Karpas-422 (cell line): Measurements from ENCODE around the gene CDK14. TPM values are rescaled to one million over a fixed set of nuclear protein-coding genes. Genes with fewer than 3 reads are reported as not detected.

Source experiments
- DNase-seq: peaks from one replicate; pipeline ENCODE4 v3.0.0-alpha.2; 2015
- H2AFZ ChIP-seq: fragments of 200-600 bp; sonication (generic); 2 replicates; pipeline ENCODE4 v1.6.1; 2014; ENCODE audit warnings: antibody characterized with exemption, low read length, mixed read lengths
- H3K27ac ChIP-seq: fragments of 200-600 bp; sonication (generic); 2 replicates; pipeline ENCODE4 v1.5.1; 2014; ENCODE audit warnings: mild to moderate bottlenecking, low read length, moderate library complexity
- H3K27me3 ChIP-seq: fragments of 200-600 bp; sonication (generic); 2 replicates; pipeline ENCODE4 v1.6.1; 2014; ENCODE audit warnings: low read length, mixed read lengths
- H3K36me3 ChIP-seq: fragments of 200-600 bp; sonication (generic); 2 replicates; pipeline ENCODE4 v1.6.1; 2014; ENCODE audit warnings: low read length, mixed read lengths; ENCODE audit not compliant: insufficient read depth
- H3K4me1 ChIP-seq: fragments of 200-600 bp; sonication (generic); 2 replicates; pipeline ENCODE4 v1.6.1; 2014; ENCODE audit warnings: mild to moderate bottlenecking, low read length, mixed read lengths
- H3K4me2 ChIP-seq: fragments of 200-600 bp; sonication (generic); 2 replicates; pipeline ENCODE4 v1.6.1; 2014; ENCODE audit warnings: low read length, low read depth, mild to moderate bottlenecking; ENCODE audit not compliant: poor library complexity, severe bottlenecking
- H3K4me3 ChIP-seq: fragments of 200-600 bp; sonication (generic); 2 replicates; pipeline ENCODE4 v1.5.1; 2014; ENCODE audit warnings: mild to moderate bottlenecking, antibody characterized with exemption, low read length, mixed read lengths
- H3K79me2 ChIP-seq: fragments of 200-600 bp; sonication (generic); 2 replicates; pipeline ENCODE4 v1.6.1; 2014; ENCODE audit warnings: mild to moderate bottlenecking, low read length, mixed read lengths
- H3K9ac ChIP-seq: fragments of 200-600 bp; sonication (generic); 2 replicates; pipeline ENCODE4 v1.6.0; 2014; ENCODE audit warnings: low read length
- H3K9me2 ChIP-seq: fragments of 200-600 bp; sonication (generic), shearing (Covaris generic); replicated peaks from 2 replicates; pipeline ENCODE4 v1.6.0; 2014; ENCODE audit warnings: mild to moderate bottlenecking, low read length, moderate library complexity; ENCODE audit not compliant: insufficient read depth
- H3K9me3 ChIP-seq: fragments of 300-700, 200-600 bp; sonication (generic); 2 replicates; pipeline ENCODE4 v1.6.1; 2014; ENCODE audit warnings: low read length, mixed read lengths
- H4K20me1 ChIP-seq: fragments of 200-600 bp; sonication (generic); 2 replicates; pipeline ENCODE4 v1.6.1; 2014; ENCODE audit warnings: mild to moderate bottlenecking, antibody characterized with exemption, low read length, low read depth; ENCODE audit not compliant: insufficient read depth
- total RNA-seq: library from RNA; depleted of rRNA; stranded (reverse); fragments of >200 nt; shearing (Covaris generic); gene quantifications from 2 replicates; pipeline ENCODE4 v1.2.3, GENCODE V29; 2014; ENCODE audit warnings: low replicate concordance

The CDK14 gene
- total RNA-seq, 1 experiment from 2014 or later = 121 TPM

DNA sequence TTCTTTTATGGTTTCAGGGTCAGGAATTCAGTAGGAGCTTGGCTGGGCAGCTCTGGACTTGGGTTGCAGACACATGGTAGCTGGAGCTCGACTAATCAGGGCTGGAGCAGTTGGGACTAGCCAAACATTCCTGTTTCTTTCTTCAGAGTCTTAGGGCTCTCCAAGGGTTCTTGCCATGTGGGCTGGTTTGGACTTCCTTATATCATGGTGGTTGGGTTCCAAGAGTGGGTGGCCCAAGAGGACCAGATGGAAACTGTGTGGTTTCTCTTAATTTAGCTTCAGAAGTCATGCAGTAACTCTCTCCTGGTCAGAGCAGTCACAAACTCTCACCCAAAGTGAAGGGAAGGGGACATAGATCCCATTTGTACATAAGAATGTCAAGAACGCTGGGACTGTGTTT is 398.0 kb downstream of the CDK14 start:
- Histone ChIP-seq H3K4me1 (no peaks in the 10 kb centered on the region), H3K36me3 (peaks cover 14% of the 10 kb centered on the region; the same call in 1 of the 2 replicates), H3K9me3 (no peaks in the 10 kb centered on the region), H2AFZ (no peak overlapping the region), H3K4me2 (no peak overlapping the region), H3K9ac (no peak overlapping the region), H3K27me3 (no peaks in the 10 kb centered on the region), H3K27ac (no peak overlapping the region), H3K9me2 (no peaks in the 10 kb centered on the region; the same call in 1 of the 2 replicates), H3K4me3 (no peak overlapping the region), H4K20me1 (no peaks in the 10 kb centered on the region), H3K79me2 (peaks cover 24% of the 10 kb centered on the region)
- no peak for DNase-seq

DNA sequence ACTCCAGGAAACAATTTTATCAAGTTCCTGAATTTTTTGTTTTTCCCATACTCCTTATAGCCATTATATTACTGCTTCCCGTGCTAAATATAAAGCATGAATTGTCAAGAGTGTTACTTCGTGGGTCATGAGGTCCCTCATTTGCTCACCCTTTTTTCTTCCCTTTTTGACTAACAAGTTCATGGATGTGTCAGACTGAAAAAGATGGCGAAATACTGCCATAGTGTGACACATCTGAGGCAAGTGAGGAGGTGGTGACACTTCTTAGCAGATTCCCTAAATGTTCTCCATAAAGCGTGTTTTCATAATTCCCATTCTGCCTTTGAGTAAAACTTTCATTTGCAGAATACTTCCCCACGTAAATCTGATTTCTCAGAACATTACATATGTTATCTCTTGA is 398.5 kb downstream of the CDK14 start:
- no peaks in the 10 kb centered on the region for H4K20me1 ChIP-seq
- H3K9ac ChIP-seq = no peak overlapping the region
- no peak overlapping the region for H3K4me3 ChIP-seq
- H2AFZ ChIP-seq = no peak overlapping the region
- no peak overlapping the region for H3K27ac ChIP-seq
- H3K36me3 ChIP-seq = peaks cover 14% of the 10 kb centered on the region; the same call in 1 of the 2 replicates
- DNase-seq = no peak
- no peaks in the 10 kb centered on the region for H3K27me3 ChIP-seq
- H3K4me1 ChIP-seq = no peaks in the 10 kb centered on the region
- peaks cover 24% of the 10 kb centered on the region for H3K79me2 ChIP-seq
- H3K9me3 ChIP-seq = no peaks in the 10 kb centered on the region
- no peaks in the 10 kb centered on the region; the same call in 1 of the 2 replicates for H3K9me2 ChIP-seq
- no peak overlapping the region for H3K4me2 ChIP-seq

DNA sequence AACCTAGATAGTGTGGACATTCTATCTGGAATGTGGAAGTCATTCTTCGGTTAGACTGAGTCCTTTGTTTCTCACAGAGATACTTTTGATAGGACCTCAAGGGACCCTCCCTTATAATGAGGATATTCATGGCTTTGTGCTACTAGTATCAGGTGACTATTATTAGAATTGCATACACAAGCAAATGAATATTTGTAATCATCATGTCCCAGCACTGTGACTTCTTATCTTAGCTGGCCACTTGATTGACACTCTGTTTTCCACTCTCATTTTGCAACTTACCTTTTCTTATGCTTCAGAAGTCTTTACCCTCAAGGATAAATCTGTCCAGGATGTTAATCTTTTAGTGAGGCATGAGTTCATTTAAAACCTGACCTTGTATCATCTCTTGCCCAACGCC is 399.9 kb downstream of the CDK14 start:
- Histone ChIP-seq H3K9me3 (no peaks in the 10 kb centered on the region), H3K9me2 (no peaks in the 10 kb centered on the region; the same call in 1 of the 2 replicates), H3K4me1 (no peaks in the 10 kb centered on the region), H3K9ac (no peak overlapping the region), H4K20me1 (no peaks in the 10 kb centered on the region), H3K27ac (no peak overlapping the region), H3K4me2 (no peak overlapping the region), H3K36me3 (peaks cover 10% of the 10 kb centered on the region; the same call in 1 of the 2 replicates), H3K79me2 (peaks cover 27% of the 10 kb centered on the region), H3K27me3 (no peaks in the 10 kb centered on the region), H2AFZ (no peak overlapping the region), H3K4me3 (no peak overlapping the region)
- no peak for DNase-seq

DNA sequence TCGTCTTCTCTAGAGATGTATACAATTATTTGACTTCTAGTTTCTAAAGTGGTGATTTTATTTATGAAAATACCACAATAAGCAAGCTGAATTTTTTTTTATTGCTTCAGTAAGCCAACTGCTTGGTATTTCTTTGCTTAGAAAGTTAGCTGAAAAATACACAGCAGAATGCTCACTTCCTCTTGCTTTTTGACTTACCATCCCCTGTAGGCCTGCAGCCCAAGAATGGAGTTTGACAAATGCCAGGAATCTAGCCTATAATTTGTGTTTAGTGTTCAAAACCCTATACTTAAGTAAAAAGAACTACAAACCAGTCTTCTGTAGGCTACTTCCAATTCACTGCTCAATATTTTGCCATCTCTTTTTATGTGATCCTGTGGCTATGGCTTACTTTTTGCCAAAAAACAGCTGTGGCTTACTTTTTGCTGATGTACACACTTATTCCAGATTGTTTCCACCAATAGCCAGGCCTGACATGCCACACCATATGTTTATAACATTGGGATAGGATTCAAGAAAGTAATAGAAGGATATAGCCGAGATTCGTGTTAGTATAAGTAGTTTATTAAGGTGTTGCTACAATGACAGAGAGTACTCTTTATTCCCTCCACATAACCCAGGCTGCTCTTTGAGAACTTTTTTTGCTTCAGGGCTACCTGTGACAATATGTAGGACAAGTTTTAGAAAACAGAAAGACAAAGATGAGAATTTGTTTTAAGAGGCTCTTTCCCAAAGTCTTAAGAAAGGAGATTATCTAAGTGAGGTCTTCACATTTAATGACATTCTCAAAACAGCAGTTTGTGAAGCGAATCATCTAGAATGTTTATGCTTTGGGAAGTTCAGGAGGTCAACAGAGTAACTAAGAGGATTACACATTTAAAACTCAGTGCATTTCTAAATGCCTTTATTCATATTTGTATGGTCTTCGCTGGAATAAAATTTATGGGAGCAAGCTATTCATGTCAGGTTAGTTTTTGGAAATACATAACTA is 404.2 kb downstream of the CDK14 start:
- Histone ChIP-seq H3K36me3 (no peaks in the 10 kb centered on the region), H3K9me2 (no peaks in the 10 kb centered on the region), H3K4me3 (no peak overlapping the region), H4K20me1 (no peaks in the 10 kb centered on the region), H3K4me1 (no peaks in the 10 kb centered on the region), H3K9ac (no peak overlapping the region), H3K27ac (no peak overlapping the region), H3K27me3 (no peaks in the 10 kb centered on the region), H3K9me3 (no peaks in the 10 kb centered on the region), H3K4me2 (no peak overlapping the region), H2AFZ (no peak overlapping the region), H3K79me2 (peaks cover 18% of the 10 kb centered on the region)
- no peak for DNase-seq

DNA sequence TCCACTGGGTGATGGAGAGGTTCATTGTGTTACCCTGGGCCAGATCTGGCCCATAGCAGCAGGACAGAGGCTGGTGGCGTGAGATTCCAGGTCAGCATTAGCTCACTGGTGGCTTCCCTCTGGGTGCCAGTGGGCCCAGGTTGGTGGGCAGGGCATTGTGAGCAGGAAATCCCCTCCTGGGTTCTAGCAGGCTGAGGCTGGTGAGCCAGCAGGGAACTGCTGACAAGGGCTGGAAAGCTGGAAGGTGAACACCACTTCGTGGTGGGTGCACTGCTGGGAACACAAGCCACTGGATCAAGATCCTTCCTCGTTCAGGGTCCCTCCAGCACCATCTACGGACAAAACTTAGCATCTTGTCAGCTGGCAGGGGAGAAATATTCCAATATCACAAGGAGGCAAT is 408.9 kb downstream of the CDK14 start:
- Histone ChIP-seq H3K4me2 (no peak overlapping the region), H2AFZ (no peak overlapping the region), H3K9me2 (no peaks in the 10 kb centered on the region), H3K27ac (no peak overlapping the region), H3K9ac (no peak overlapping the region), H3K27me3 (no peaks in the 10 kb centered on the region), H3K79me2 (0 out of 2 replicates have a peak, but pooled peaks cover 6% of the 10 kb centered on the region), H3K9me3 (no peaks in the 10 kb centered on the region), H4K20me1 (no peaks in the 10 kb centered on the region), H3K4me3 (no peak overlapping the region), H3K4me1 (no peaks in the 10 kb centered on the region), H3K36me3 (peaks cover 9% of the 10 kb centered on the region; the same call in 1 of the 2 replicates)
- no peak for DNase-seq

DNA sequence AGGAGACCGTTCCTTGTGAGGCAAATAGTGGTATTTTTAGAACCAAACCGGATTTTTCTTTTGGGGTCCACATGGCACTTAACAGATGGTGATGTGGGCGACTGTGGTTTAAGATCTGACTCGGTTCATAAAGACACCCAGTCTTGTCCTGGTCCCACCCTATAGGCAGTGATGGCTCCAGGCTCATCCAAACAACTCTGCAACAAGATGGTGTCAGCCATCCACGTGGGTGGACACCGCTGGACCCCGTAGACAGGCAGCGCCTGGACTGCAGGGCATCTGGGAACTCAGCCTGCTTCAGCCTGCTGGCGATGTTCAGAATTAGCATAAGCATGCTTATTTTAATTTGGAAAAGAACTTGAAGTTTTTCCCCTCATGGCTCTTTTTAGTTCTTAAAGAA is 409.7 kb downstream of the CDK14 start:
- H3K27me3 ChIP-seq = no peaks in the 10 kb centered on the region
- no peaks in the 10 kb centered on the region for H3K9me2 ChIP-seq
- H3K36me3 ChIP-seq = peaks cover 10% of the 10 kb centered on the region; the same call in 1 of the 2 replicates
- no peaks in the 10 kb centered on the region for H3K4me1 ChIP-seq
- no peaks in the 10 kb centered on the region for H3K9me3 ChIP-seq
- no peak overlapping the region for H3K9ac ChIP-seq
- no peak for DNase-seq
- H3K79me2 ChIP-seq = 0 out of 2 replicates have a peak, but pooled peaks cover 4% of the 10 kb centered on the region
- no peak overlapping the region for H2AFZ ChIP-seq
- H3K27ac ChIP-seq = no peak overlapping the region
- no peak overlapping the region for H3K4me2 ChIP-seq
- H3K4me3 ChIP-seq = no peak overlapping the region
- H4K20me1 ChIP-seq = no peaks in the 10 kb centered on the region

DNA sequence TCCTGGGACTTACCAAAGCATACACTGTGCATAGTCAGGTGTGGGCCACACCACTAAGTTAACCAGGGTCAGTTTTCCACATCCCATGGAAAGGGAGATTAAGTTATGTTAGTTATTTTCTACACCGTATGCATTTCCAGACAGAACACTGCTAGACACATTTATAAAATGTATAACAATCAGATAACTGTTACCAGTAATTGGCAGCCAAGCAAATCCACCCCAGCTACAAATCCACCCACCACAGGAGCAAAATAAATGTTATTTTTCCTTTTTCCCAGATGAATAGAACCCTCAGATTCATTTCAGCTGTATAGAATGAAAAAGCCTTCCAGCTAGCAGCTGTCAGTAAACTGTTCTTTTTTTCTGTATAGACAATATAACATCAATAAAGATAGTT is 411.2 kb downstream of the CDK14 start:
- Histone ChIP-seq H4K20me1 (no peaks in the 10 kb centered on the region), H3K9me2 (no peaks in the 10 kb centered on the region), H3K27me3 (no peaks in the 10 kb centered on the region), H3K9me3 (no peaks in the 10 kb centered on the region), H3K4me1 (peaks cover 8% of the 10 kb centered on the region), H2AFZ (no peak overlapping the region), H3K4me2 (no peak overlapping the region), H3K27ac (no peak overlapping the region), H3K79me2 (peaks cover 10% of the 10 kb centered on the region), H3K4me3 (no peak overlapping the region), H3K36me3 (peaks cover 16% of the 10 kb centered on the region; the same call in 1 of the 2 replicates), H3K9ac (no peak overlapping the region)
- DNase-seq = no peak

DNA sequence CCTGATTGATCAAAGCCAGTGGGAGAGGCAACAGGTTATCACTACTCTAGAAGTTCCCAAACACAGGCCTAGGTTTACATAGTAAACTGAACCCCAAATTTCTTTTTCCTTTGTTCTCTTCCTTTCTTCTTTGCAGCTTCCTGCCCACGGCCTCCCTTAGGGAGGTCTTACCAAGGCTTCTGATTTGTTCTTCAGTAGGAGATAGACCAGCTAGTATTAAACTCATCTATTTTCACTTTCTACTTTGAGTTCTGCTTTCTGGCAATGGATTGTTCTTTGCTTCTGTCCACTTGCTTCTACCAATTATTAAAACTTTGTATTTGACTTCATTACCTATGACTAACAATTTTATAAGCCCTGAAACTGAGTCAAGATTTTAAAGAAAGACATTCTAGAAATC is 417.0 kb downstream of the CDK14 start:
- Histone ChIP-seq H2AFZ (no peak overlapping the region), H3K4me1 (peaks cover 18% of the 10 kb centered on the region), H3K9me3 (no peaks in the 10 kb centered on the region), H3K36me3 (peaks cover 20% of the 10 kb centered on the region; the same call in 1 of the 2 replicates), H3K79me2 (peaks cover 40% of the 10 kb centered on the region), H3K9me2 (no peaks in the 10 kb centered on the region), H3K4me2 (peak overlapping the region; percentile 6), H3K27me3 (no peaks in the 10 kb centered on the region), H3K27ac (no peak overlapping the region; the same call in 1 of the 2 replicates), H3K9ac (no peak overlapping the region), H3K4me3 (no peak overlapping the region), H4K20me1 (no peaks in the 10 kb centered on the region)
- no peak for DNase-seq
